Measurements from ENCODE around the gene ITIH6. TPM values are rescaled to one million over a fixed set of nuclear protein-coding genes. Genes with fewer than 3 reads are reported as not detected.
"Not testable (repeated sequence)": the region's sequence is repeated elsewhere in the genome, so short reads cannot be mapped to it uniquely, and the experiment has no call there.

ITIH6 gene
- total RNA-seq, 1 experiment from 2014 or later, result not detected

DNA sequence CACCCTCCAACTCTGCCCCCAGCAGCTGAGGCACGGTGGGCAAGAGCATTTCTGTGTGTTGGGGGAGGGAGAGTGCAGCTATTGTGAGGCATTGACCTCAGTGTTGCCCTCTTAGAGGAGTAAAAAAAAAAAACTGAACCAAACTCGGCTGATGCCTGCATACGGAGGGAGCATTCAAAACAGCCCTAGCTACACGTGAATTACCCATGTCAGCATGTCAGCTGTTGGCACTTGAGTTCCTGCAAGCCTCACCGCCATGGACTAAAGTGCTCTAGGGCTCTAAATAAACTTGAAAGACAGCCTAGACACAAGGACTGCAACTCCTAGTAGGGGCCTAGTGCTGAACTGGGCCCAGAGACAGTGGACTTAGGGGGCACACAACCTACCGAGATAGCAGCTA is 22.0 kb downstream of the ITIH6 start:
- DNase-seq, result no peak

GRCh38 chrX:54774391-54775094 is 23.5 kb downstream of the ITIH6 start:
- H3K79me2 ChIP-seq (ENCODE audit: low read depth); intact Hi-C loops (cut with micrococcal nuclease; ENCODE audit: unreplicated experiment); H3K27me3 ChIP-seq (ENCODE audit: insufficient read depth, low read depth); H3K9me2 ChIP-seq (ENCODE audit: insufficient read depth); H4K20me1 ChIP-seq (ENCODE audit: insufficient read depth); POLR2A ChIA-PET (ENCODE audit: unreplicated experiment); DNase-seq; H3K4me1 ChIP-seq (replicated peaks; ENCODE audit: insufficient read depth); CTCF ChIA-PET; BruUV-seq (replicated peaks); H3K36me3 ChIP-seq (ENCODE audit: low read depth); H3K4me2 ChIP-seq; H3F3A ChIP-seq (ENCODE audit: insufficient read depth, low read depth); H3K4me3 ChIP-seq; H2AFZ ChIP-seq; H3K27ac ChIP-seq; H3K9me3 ChIP-seq (ENCODE audit: insufficient read depth, low read depth): not testable (repeated sequence)

More for the DNA sequence above, 22.0 kb downstream of the ITIH6 start:
- H3K4me1 ChIP-seq (replicated peaks; ENCODE audit: insufficient read depth), result no peaks in the 10 kb centered on the region
- H3K9me3 ChIP-seq (ENCODE audit: insufficient read depth, low read depth), result no peaks in the 10 kb centered on the region
- H2AFZ ChIP-seq, result no peak overlapping the region
- no peaks in the 10 kb centered on the region for H3F3A ChIP-seq (ENCODE audit: insufficient read depth, low read depth)
- no peaks in the 10 kb centered on the region for H3K36me3 ChIP-seq (ENCODE audit: low read depth)
- intact Hi-C loops (cut with micrococcal nuclease; ENCODE audit: unreplicated experiment), result no loop called here
- H3K27ac ChIP-seq, result no peak overlapping the region
- no TSS peak for BruUV-seq (replicated peaks)
- ChIA-PET POLR2A (ENCODE audit: unreplicated experiment) (no interaction called here), CTCF (no interaction called here)
- no peak overlapping the region for H3K4me2 ChIP-seq
- no peaks in the 10 kb centered on the region for H3K27me3 ChIP-seq (ENCODE audit: insufficient read depth, low read depth)
- TF ChIP-seq EZH2 (IDR thresholded peaks at IDR 0.05; ENCODE audit: low read depth), result no peak
- no peak for TF ChIP-seq CTCF (conservative IDR thresholded peaks at IDR 0.05)
- H3K4me3 ChIP-seq, result no peak overlapping the region
- no peaks in the 10 kb centered on the region for H3K79me2 ChIP-seq (ENCODE audit: low read depth)
- H4K20me1 ChIP-seq (ENCODE audit: insufficient read depth), result no peaks in the 10 kb centered on the region
- no peaks in the 10 kb centered on the region for H3K9me2 ChIP-seq (ENCODE audit: insufficient read depth)

DNA sequence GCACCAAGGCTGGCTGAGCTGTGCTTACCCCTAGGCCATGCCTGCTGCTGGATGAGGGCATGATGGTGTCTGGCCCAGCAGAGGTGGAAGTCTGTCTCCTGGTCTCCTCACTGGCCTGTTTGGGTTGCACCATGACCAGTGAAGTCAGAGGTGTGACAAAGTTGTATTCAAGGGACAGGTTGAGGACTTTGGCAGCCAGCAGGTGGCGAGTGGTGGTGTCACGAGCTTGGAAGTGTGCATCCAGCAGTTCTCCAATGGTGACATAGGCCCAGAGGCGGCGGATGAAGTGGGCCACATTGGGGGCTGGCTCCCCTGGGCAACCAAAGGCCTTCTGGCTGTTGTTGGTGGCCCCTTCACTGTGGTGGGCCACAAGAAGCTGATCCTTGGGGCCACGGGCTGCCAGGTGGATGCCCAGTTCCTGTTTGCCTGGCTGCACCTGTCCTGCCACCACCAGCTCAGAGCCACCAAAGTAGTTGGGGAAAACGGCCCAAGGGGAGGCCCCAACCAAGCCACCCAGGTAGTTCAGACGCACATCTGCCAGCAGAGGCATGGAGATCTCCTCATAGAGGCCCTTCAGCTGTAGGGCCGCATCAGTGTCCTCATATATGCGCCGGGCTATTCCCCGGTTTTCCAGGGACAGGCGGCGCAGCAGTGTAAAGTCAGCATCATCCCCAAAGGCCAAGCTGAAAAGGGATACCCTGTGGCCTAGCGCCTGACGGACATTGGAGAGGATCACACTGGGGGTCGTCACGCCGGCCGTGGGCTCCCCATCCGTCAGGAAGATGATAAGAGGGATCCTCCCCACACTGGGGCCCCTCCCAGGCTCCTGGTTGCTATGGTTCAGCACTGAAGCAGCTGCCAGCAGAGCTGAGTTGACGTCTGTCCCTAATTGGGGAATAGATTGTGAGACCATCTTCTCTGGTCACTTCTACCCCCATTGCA is 39.7 kb downstream of the ITIH6 start:
- intact Hi-C loops (cut with micrococcal nuclease; ENCODE audit: unreplicated experiment), result no loop called here
- POLR2A ChIA-PET (ENCODE audit: unreplicated experiment), result no interaction called here
- CTCF ChIA-PET, result no interaction called here
- Histone ChIP-seq H4K20me1 (ENCODE audit: insufficient read depth) (no peaks in the 10 kb centered on the region), H3K4me1 (replicated peaks; ENCODE audit: insufficient read depth) (no peaks in the 10 kb centered on the region), H3K36me3 (ENCODE audit: low read depth) (no peaks in the 10 kb centered on the region), H3K4me3 (no peak overlapping the region), H3K9me3 (ENCODE audit: insufficient read depth, low read depth) (no peaks in the 10 kb centered on the region), H2AFZ (no peak overlapping the region), H3K79me2 (ENCODE audit: low read depth) (no peaks in the 10 kb centered on the region), H3K27ac (no peak overlapping the region), H3K4me2 (no peak overlapping the region), H3F3A (ENCODE audit: insufficient read depth, low read depth) (no peaks in the 10 kb centered on the region), H3K9me2 (ENCODE audit: insufficient read depth) (no peaks in the 10 kb centered on the region), H3K27me3 (ENCODE audit: insufficient read depth, low read depth) (0 out of 2 replicates have a peak, but pooled peaks cover under 1% of the 10 kb centered on the region)
- no TSS peak for BruUV-seq (replicated peaks)
- DNase-seq, result no peak
- TF ChIP-seq EZH2 (IDR thresholded peaks at IDR 0.05; ENCODE audit: low read depth) (no peak), CTCF (conservative IDR thresholded peaks at IDR 0.05) (no peak)
